HepG2 (cell line): ENCODE results near the gene HDAC4. TPM values are rescaled to one million over a fixed set of nuclear protein-coding genes. Genes with fewer than 3 reads are reported as not detected.

Experiments
- ATAC-seq: fragments of 200-7000 bp; cut with Tn5 transposase; 3 replicates; pipeline ENCODE4 v1.9.1; 2020; ENCODE audit warnings: mild to moderate bottlenecking, moderate library complexity
- BruUV-seq: library from RNA; stranded (reverse); fragments of 400-500 nt; replicated peaks from 2 replicates; lab custom pipeline; 2021; lab: Mats Ljungman, UMichigan
- CTCF ChIA-PET: fragments of 300-600 bp; formaldehyde crosslinking; extraction: SDS; loops from one replicate; lab custom pipeline; 2021; ENCODE audit warnings: low total read pairs, inconsistent platforms, low intra/inter-chr PET ratio; lab: Yijun Ruan, JAX
- POLR2A ChIA-PET: fragments of 350-600 bp; sonication (Branson Sonifier 250); formaldehyde crosslinking; loops from one replicate; lab custom pipeline; 2020; ENCODE audit warnings: antibody characterized with exemption, inconsistent platforms; lab: Yijun Ruan, JAX
- DNase-seq: peaks from one replicate; pipeline ENCODE4 v3.0.0-alpha.2; 2015; ENCODE audit warnings: low spot score
- FAIRE-seq: peaks from 3 replicates; lab custom pipeline; 2011; peaks lifted over from hg19 to GRCh38; lab: Jason Lieb, UNC
- H2AFZ ChIP-seq: one replicate; pipeline ENCODE4 v1.6.1; 2011; ENCODE audit warnings: low read length, inconsistent platforms
- H3K27ac ChIP-seq: fragments of 300-600 bp; 3 replicates; pipeline ENCODE4 v1.8.0; 2011; ENCODE audit warnings: mixed run types, mild to moderate bottlenecking, mixed read lengths, low read length, inconsistent platforms; ENCODE audit not compliant: insufficient read depth; ENCODE audit errors: extremely low read length
- H3K27me3 ChIP-seq, 2 experiments: fragments of 200-600 bp in 1 of 2; 2 replicates in 1 of 2; 3 replicates in 1 of 2; pipeline versions ENCODE4 v1.6.0 to v1.8.0; 2011; ENCODE audit warnings: low read length in 2 of 2, mild to moderate bottlenecking in 2 of 2, moderate library complexity in 2 of 2, inconsistent platforms in 1 of 2; ENCODE audit not compliant: insufficient read depth in 2 of 2, control insufficient read depth in 1 of 2
- H3K36me3 ChIP-seq, 2 experiments: fragments of 200-600 bp in 1 of 2; replicated peaks in 1 of 2; 2 replicates in 1 of 2; 3 replicates in 1 of 2; pipeline versions ENCODE4 v1.5.1 to v1.8.0; 2011; ENCODE audit warnings: low read length in 2 of 2, inconsistent platforms in 1 of 2; ENCODE audit not compliant: insufficient read depth in 2 of 2, control insufficient read depth in 1 of 2
- H3K4me1 ChIP-seq: 2 replicates; pipeline ENCODE4 v1.5.1; 2012; ENCODE audit warnings: low read length, inconsistent platforms; ENCODE audit not compliant: insufficient read depth
- H3K4me2 ChIP-seq: 2 replicates; pipeline ENCODE4 v1.6.0; 2011; ENCODE audit warnings: low read depth, low read length, inconsistent platforms
- H3K4me3 ChIP-seq, 3 experiments: fragments of 200-600 bp in 1 of 3; sonication (generic), shearing (Covaris generic) in 1 of 3; replicated peaks in 1 of 3; 2 replicates each; pipeline ENCODE4 v1.5.1; 2011 to 2016; ENCODE audit warnings: low read length in 3 of 3, inconsistent platforms in 2 of 3, low read depth in 2 of 3, mild to moderate bottlenecking in 2 of 3, control low read depth in 1 of 3, mixed read lengths in 1 of 3; ENCODE audit not compliant: insufficient read depth in 1 of 3
- H3K79me2 ChIP-seq: one replicate; pipeline ENCODE4 v1.6.1; 2011; ENCODE audit warnings: low read length, inconsistent platforms; ENCODE audit not compliant: insufficient read depth
- H3K9ac ChIP-seq: 2 replicates; pipeline ENCODE4 v1.6.0; 2011; ENCODE audit warnings: mild to moderate bottlenecking, low read depth, low read length, inconsistent platforms; ENCODE audit not compliant: insufficient read depth
- H3K9me3 ChIP-seq: 2 replicates; pipeline ENCODE4 v1.5.1; 2012; ENCODE audit warnings: mild to moderate bottlenecking, low read length
- H4K20me1 ChIP-seq: 2 replicates; pipeline ENCODE4 v1.6.0; 2011; ENCODE audit warnings: inconsistent platforms, mild to moderate bottlenecking, low read length, moderate library complexity; ENCODE audit not compliant: insufficient read depth
- ATF7 ChIP-seq, 2 experiments: fragments of 450-650 bp in 1 of 2; sonication (generic) in 1 of 2; formaldehyde crosslinking in 1 of 2; IDR thresholded peaks; 2 replicates each; pipeline versions ENCODE4 v1.4.0 to v1.6.1; 2016 to 2020; ENCODE audit warnings: antibody characterized with exemption in 1 of 2, mild to moderate bottlenecking in 1 of 2, missing genetic modification reagents in 1 of 2
- BATF2 ChIP-seq: sonication (generic); formaldehyde crosslinking; IDR thresholded peaks from 2 replicates; pipeline ENCODE4 v1.8.0; 2022; ENCODE audit warnings: mild to moderate bottlenecking, missing genetic modification reagents, moderate library complexity
- ETV6 ChIP-seq: sonication (generic); formaldehyde crosslinking; conservative IDR thresholded peaks from 2 replicates; pipeline ENCODE4 v1.4.0; 2020; ENCODE audit warnings: missing genetic modification reagents
- HES4 ChIP-seq: sonication (generic); formaldehyde crosslinking; IDR thresholded peaks from 2 replicates; pipeline ENCODE4 v1.9.0; 2021; ENCODE audit warnings: mild to moderate bottlenecking, missing genetic modification reagents, borderline replicate concordance
- KLF12 ChIP-seq: sonication (generic); formaldehyde crosslinking; IDR thresholded peaks from 2 replicates; pipeline ENCODE4 v1.4.0; 2020; ENCODE audit warnings: missing genetic modification reagents, borderline replicate concordance
- MAF1 ChIP-seq: sonication (generic); formaldehyde crosslinking; IDR thresholded peaks from 2 replicates; pipeline ENCODE4 v1.5.0; 2020; ENCODE audit warnings: missing genetic modification reagents, borderline replicate concordance
- NFE2L2 ChIP-seq: fragments of 150-350 bp; IDR thresholded peaks from 2 replicates; pipeline ENCODE4 v1.6.1; 2014; ENCODE audit warnings: low read length
- SALL2 ChIP-seq: sonication (generic); formaldehyde crosslinking; IDR thresholded peaks from 2 replicates; pipeline ENCODE4 v1.8.1; 2023; ENCODE audit warnings: mild to moderate bottlenecking, missing genetic modification reagents, inconsistent platforms
- ZNF496 ChIP-seq: sonication (generic); formaldehyde crosslinking; IDR thresholded peaks from 2 replicates; pipeline ENCODE4 v1.8.1; 2023; ENCODE audit warnings: mild to moderate bottlenecking, moderate library complexity, missing genetic modification reagents; ENCODE audit not compliant: insufficient replicate concordance
- ZNF562 ChIP-seq: sonication (generic); formaldehyde crosslinking; IDR thresholded peaks from 2 replicates; pipeline ENCODE4 v1.8.0; 2022; ENCODE audit warnings: missing genetic modification reagents, borderline replicate concordance
- ZNF747 ChIP-seq: sonication (generic); formaldehyde crosslinking; IDR thresholded peaks from 2 replicates; pipeline ENCODE4 v1.8.1; 2023; ENCODE audit warnings: missing genetic modification reagents, mild to moderate bottlenecking, borderline replicate concordance
- ZNF788 ChIP-seq: sonication (generic); formaldehyde crosslinking; IDR thresholded peaks from 2 replicates; pipeline ENCODE4 v1.5.0; 2020; ENCODE audit warnings: mild to moderate bottlenecking, missing genetic modification reagents, borderline replicate concordance
- WGBS: methylation state at CpG from one replicate; pipeline ENCODE4 v1.1.6; 2017; ENCODE audit warnings: low lambda C conversion rate; 5-methylcytosine and 5-hydroxymethylcytosine counted together
- in situ Hi-C: cut with HindIII; loops from 2 replicates; pipeline ENCODE4 v1.10.0; 2017; ENCODE audit warnings: low pct_unique_long_range_greater_than_20kb; ENCODE audit not compliant: extremely low pct_ligation_motif_present
- intact Hi-C: fragments of 100-400 bp; cut with micrococcal nuclease; formaldehyde crosslinking; loops from one replicate; pipeline ENCODE4 v1.10.0; 2022; ENCODE audit not compliant: unreplicated experiment
- polyA plus RNA-seq, 8 experiments: library from polyadenylated mRNA; depleted of rRNA in 3 of 8; stranded (reverse) in 7 of 8; unstranded in 1 of 8; fragments of >200 nt; fragmentation: Illumina TruSeq in 4 of 8; extraction: Trizol in 4 of 8; gene quantifications; 2 replicates each; pipeline versions ENCODE4 v1.2.1 to v1.2.3, GENCODE V29; 2011 to 2016; ENCODE audit warnings: low read depth in 4 of 8, missing spikeins in 1 of 8, mixed read lengths in 1 of 8; ENCODE audit not compliant: insufficient read depth in 1 of 8
- total RNA-seq, 5 experiments: library from RNA; depleted of rRNA; stranded (reverse); fragments of >200 nt; fragmentation: Illumina TruSeq; extraction: Trizol; gene quantifications; 2 replicates each; pipeline ENCODE4 v1.2.3, GENCODE V29; 2016; ENCODE audit warnings: low read depth in 1 of 5
- TF ChIP-seq, protein P1 (sequence below): sonication (generic); formaldehyde crosslinking; IDR thresholded peaks from 2 replicates; pipeline ENCODE4 v1.8.1; 2022; ENCODE audit warnings: mild to moderate bottlenecking, missing genetic modification reagents

The HDAC4 gene
- total and polyA plus RNA-seq, 2 of the 13 experiments (the other 11 are each of a cell fraction or from before 2014, with no cell fraction given) = 10.1 to 11.5 TPM

- POLR2A ChIA-PET = no interaction called here
- in situ Hi-C loops = no loop called here
- CTCF ChIA-PET = no interaction called here
Measured at GRCh38 chr2:239288951-239289511, 111.8 kb downstream of the HDAC4 start.

DNA sequence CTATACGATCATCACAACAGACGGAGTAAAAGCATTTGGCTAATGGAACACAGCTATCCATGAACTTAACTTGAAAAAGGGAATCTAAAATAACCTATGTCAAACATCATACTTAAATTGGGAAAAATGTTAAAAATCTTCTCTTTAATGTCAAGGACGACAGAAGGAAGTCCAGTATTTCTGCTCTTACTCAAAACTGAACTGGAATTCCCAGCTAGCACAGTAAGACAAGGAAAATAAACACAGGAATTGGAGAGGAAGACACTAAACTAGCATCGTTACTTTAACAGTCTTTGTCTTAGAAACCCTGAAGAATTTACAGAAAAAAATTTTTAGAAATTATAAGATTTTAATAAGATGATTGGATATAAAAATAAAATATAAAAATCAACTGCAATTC, 112.6 kb downstream of the HDAC4 start:
- Histone ChIP-seq H3K9me3 (no peaks in the 10 kb centered on the region), H4K20me1 (peaks cover 59% of the 10 kb centered on the region; the same call in 1 of the 2 replicates), H3K9ac (no peak overlapping the region), H3K4me2 (no peak overlapping the region), H3K36me3 (no peaks in the 10 kb centered on the region)
- POLR2A ChIA-PET = no interaction called here
- in situ Hi-C loops = no loop called here
- intact Hi-C loops = no loop called here
- ATAC-seq = no peak
- no peak for FAIRE-seq
- TF ChIP-seq MAF1 (CRISPR knock-in tag) = no peak
- no peak for TF ChIP-seq KLF12
- no peak for TF ChIP-seq NFE2L2
- TF ChIP-seq HES4 (CRISPR knock-in tag) = no peak
- TF ChIP-seq ZNF788 (CRISPR knock-in tag) = no peak
- TF ChIP-seq ZNF747 = no peak
- TF ChIP-seq, all 625 proteins: peak for 0
- H3K27ac ChIP-seq = no peak overlapping the region
- CTCF ChIA-PET = no interaction called here
- H2AFZ ChIP-seq = no peak overlapping the region
- H3K4me3 ChIP-seq = no peak overlapping the region
- H3K4me1 ChIP-seq = peaks cover 34% of the 10 kb centered on the region
- BruUV-seq = no TSS peak
- DNase-seq = no peak
- WGBS = 93% methylated on average over 4 of the region's 4 CpGs
- peaks cover 43% of the 10 kb centered on the region for H3K79me2 ChIP-seq
- H3K27me3 ChIP-seq = no peaks in the 10 kb centered on the region

More at GRCh38 chr2:239288951-239289511, 111.8 kb downstream of the HDAC4 start:
- no peak overlapping the region for H3K27ac ChIP-seq
- no peak overlapping the region for H2AFZ ChIP-seq
- no peaks in the 10 kb centered on the region for H3K9me3 ChIP-seq
- TF ChIP-seq ZNF496 (CRISPR knock-in tag) = no peak
- TF ChIP-seq ETV6 (CRISPR knock-in tag) = no peak
- TF ChIP-seq ZNF562 (CRISPR knock-in tag) = no peak
- TF ChIP-seq SALL2 (CRISPR knock-in tag) = no peak
- TF ChIP-seq, protein P1, sequence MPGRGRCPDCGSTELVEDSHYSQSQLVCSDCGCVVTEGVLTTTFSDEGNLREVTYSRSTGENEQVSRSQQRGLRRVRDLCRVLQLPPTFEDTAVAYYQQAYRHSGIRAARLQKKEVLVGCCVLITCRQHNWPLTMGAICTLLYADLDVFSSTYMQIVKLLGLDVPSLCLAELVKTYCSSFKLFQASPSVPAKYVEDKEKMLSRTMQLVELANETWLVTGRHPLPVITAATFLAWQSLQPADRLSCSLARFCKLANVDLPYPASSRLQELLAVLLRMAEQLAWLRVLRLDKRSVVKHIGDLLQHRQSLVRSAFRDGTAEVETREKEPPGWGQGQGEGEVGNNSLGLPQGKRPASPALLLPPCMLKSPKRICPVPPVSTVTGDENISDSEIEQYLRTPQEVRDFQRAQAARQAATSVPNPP (CRISPR knock-in tag) = no peak
- TF ChIP-seq ATF7 (IDR thresholded peaks at IDR 0.05) = no peak
- TF ChIP-seq ATF7 (CRISPR knock-in tag; IDR thresholded peaks at IDR 0.05) = no peak
- no peak for TF ChIP-seq BATF2 (CRISPR knock-in tag)
- no peaks in the 10 kb centered on the region for H3K27me3 ChIP-seq
- peaks cover 50% of the 10 kb centered on the region for H3K79me2 ChIP-seq
- 80% methylated on average over 7 of the region's 7 CpGs for WGBS
- H3K9ac ChIP-seq = no peak overlapping the region
- peaks cover 42% of the 10 kb centered on the region for H3K4me1 ChIP-seq
- no TSS peak for BruUV-seq
- no peak overlapping the region for H3K4me3 ChIP-seq
- FAIRE-seq = no peak
- H3K36me3 ChIP-seq = no peaks in the 10 kb centered on the region
- peaks cover 56% of the 10 kb centered on the region; the same call in 1 of the 2 replicates for H4K20me1 ChIP-seq
- intact Hi-C loops = no loop called here
- DNase-seq = no peak
- ATAC-seq = no peak
- no peak overlapping the region for H3K4me2 ChIP-seq
